Measurements from ENCODE around the gene PTPRG.

PTPRG gene

GRCh38 chr3:62090519-62090918 is 529.1 kb downstream of the PTPRG start:
- DNase-seq: no peak

- no peak for DNase-seq
Measured at GRCh38 chr3:62093025-62093424, 531.7 kb downstream of the PTPRG start.

- no peak for DNase-seq
Measured at GRCh38 chr3:62094461-62094860, 533.1 kb downstream of the PTPRG start.

- no peak for DNase-seq
Measured at GRCh38 chr3:62095080-62095479, 533.7 kb downstream of the PTPRG start.

GRCh38 chr3:62095756-62096155 is 534.4 kb downstream of the PTPRG start:
- no peak for DNase-seq

- no peak for DNase-seq
Measured at GRCh38 chr3:62096521-62096920, 535.1 kb downstream of the PTPRG start.

- no peak for DNase-seq
Measured at GRCh38 chr3:62097121-62097520, 535.8 kb downstream of the PTPRG start.

- DNase-seq: no peak
Measured at GRCh38 chr3:62098646-62099365, 537.4 kb downstream of the PTPRG start.

- no peak for DNase-seq
Measured at GRCh38 chr3:62100282-62100989, 539.1 kb downstream of the PTPRG start.

- DNase-seq: no peak
Measured at GRCh38 chr3:62101488-62101887, 540.1 kb downstream of the PTPRG start.

GRCh38 chr3:62103531-62103930 is 542.2 kb downstream of the PTPRG start:
- no peak for DNase-seq

GRCh38 chr3:62109534-62109933 is 548.2 kb downstream of the PTPRG start:
- DNase-seq: no peak

- DNase-seq: no peak
Measured at GRCh38 chr3:62110443-62111225, 549.3 kb downstream of the PTPRG start.

GRCh38 chr3:62113092-62113491 is 551.7 kb downstream of the PTPRG start:
- no peak for DNase-seq

- DNase-seq: no peak
Measured at GRCh38 chr3:62114763-62115162, 553.4 kb downstream of the PTPRG start.

- no peak for DNase-seq
Measured at GRCh38 chr3:62117903-62118548, 556.7 kb downstream of the PTPRG start.

- DNase-seq: no peak
Measured at GRCh38 chr3:62119139-62119538, 557.8 kb downstream of the PTPRG start.

- DNase-seq: no peak
Measured at GRCh38 chr3:62122819-62123218, 561.4 kb downstream of the PTPRG start.

GRCh38 chr3:62125380-62125779 is 564.0 kb downstream of the PTPRG start:
- no peak for DNase-seq

GRCh38 chr3:62127116-62127515 is 565.7 kb downstream of the PTPRG start:
- DNase-seq: no peak

GRCh38 chr3:62128051-62128450 is 566.7 kb downstream of the PTPRG start:
- DNase-seq: no peak

GRCh38 chr3:62128681-62129080 is 567.3 kb downstream of the PTPRG start:
- DNase-seq: no peak

- no peak for DNase-seq
Measured at GRCh38 chr3:62131050-62131449, 569.7 kb downstream of the PTPRG start.

Data from T-helper 1 cell (primary cell).